ENCODE data around the gene F10.

DNA sequence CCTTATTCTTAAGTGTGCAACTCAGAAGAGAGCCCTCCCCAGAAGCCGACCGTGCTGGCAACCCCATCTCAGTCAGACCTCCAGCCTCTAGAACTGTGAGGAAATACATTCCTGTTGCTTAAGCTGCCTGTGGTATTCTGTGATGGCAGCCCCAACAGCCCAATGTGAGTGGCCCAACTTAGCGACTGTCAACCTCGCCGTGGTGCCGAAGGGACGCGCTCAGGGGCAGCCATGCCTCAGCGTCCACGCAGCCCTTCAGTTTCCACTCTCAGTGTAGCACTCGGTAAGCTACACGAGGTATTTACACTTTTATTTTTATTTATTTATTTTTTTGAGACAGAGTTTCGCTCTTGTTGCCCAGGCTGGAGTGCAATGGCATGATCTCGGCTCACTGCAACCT lies 54.2 kb downstream of the F10 start:
- TF ChIP-seq CTCF (IDR thresholded peaks at IDR 0.05) (no peak), POLR2A (IDR thresholded peaks at IDR 0.05) (no peak)
